HCEC 1CT (cell line): ENCODE data around the gene AMPD1.

ENCODE experiments used
- DNase-seq: peaks from one replicate; pipeline ENCODE4 v3.0.0-alpha.2; 2017

The AMPD1 gene

DNA sequence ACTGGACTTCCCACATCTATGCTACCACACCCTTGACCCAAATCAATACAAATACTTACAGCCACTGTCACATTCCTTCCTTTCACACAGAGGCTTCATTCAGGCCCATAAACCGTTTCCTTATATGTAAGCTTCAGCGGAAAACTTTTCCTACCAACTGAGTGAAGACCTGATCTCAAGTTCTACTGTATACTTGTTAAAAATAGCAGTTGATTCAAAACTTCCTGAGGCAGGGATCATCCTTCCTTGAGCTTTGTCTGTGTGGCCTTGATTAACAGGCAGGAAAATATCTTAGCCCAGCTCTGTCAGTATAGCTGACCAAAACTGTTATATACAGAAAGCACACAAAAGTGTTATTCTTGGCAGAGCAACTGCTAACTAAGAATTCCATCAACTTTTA lies 68.2 kb downstream of the AMPD1 start:
- no peak for DNase-seq

DNA sequence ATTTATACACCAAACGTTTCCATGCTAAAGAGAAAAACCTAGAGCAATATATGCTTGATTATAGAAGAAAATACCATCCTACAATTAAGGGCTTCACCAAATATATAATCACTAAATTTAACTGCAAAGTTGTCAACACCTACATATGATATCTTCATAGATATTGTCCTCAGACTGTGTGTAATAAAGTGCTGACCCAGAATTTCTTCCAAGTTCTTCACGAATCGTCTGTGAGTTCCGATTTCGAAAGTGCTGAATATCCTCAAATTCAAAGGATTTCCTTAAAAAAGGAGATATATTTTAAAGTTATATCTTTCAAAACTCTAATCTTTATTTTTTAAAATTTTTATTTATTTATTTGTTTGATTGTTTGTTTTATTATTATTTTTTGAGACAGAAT lies 72.0 kb downstream of the AMPD1 start:
- DNase-seq = no peak
